HG02678 (cell line): ENCODE results near the gene LRAT.

Source experiments
- ATAC-seq: cut with Tn5 transposase; IDR thresholded peaks from one replicate; pipeline ENCODE4 v1.9.1; 2021; ENCODE audit warnings: mild to moderate bottlenecking, moderate library complexity; ENCODE audit not compliant: unreplicated experiment

Gene LRAT

GRCh38 chr4:154760895-154761294 is 17.1 kb downstream of the LRAT start:
- ATAC-seq, result no peak

GRCh38 chr4:154778264-154778663 is 34.5 kb downstream of the LRAT start:
- ATAC-seq, result no peak

- ATAC-seq, result no peak
These were observed 35.7 kb downstream of the LRAT start for GRCh38 chr4:154779362-154779947.

GRCh38 chr4:154781126-154781982 is 37.6 kb downstream of the LRAT start, which contains the start of gene RBM46:
RBM46 (plus strand) TSS chr4:154781272; CDS start chr4:154796753, 15,481 bp downstream.
- ATAC-seq, result no peak

GRCh38 chr4:154781983-154782293 is 38.1 kb downstream of the LRAT start:
- no peak for ATAC-seq
